ENCODE data around the gene ELK4. TPM values are rescaled to one million over a fixed set of nuclear protein-coding genes. Genes with fewer than 3 reads are reported as not detected.

ELK4 gene, protein sequence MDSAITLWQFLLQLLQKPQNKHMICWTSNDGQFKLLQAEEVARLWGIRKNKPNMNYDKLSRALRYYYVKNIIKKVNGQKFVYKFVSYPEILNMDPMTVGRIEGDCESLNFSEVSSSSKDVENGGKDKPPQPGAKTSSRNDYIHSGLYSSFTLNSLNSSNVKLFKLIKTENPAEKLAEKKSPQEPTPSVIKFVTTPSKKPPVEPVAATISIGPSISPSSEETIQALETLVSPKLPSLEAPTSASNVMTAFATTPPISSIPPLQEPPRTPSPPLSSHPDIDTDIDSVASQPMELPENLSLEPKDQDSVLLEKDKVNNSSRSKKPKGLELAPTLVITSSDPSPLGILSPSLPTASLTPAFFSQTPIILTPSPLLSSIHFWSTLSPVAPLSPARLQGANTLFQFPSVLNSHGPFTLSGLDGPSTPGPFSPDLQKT
- total RNA-seq: 95.1 and 97.3 TPM in 2 replicates

GRCh38 chr1:205631768-205632668 is at the start of gene ELK4:
TSS of gene ELK4 (minus strand) at chr1:205632011. CDS start at chr1:205623882, 8,129 bp downstream.
- intact Hi-C loops (cut with micrococcal nuclease): loop anchor here (1.0 to 5.0 kb wide), 7 partner anchors 40 to 510 kb away; partner anchors contain the start of genes DSTYK, NUCKS1, RAB29 and RBBP5

DNA sequence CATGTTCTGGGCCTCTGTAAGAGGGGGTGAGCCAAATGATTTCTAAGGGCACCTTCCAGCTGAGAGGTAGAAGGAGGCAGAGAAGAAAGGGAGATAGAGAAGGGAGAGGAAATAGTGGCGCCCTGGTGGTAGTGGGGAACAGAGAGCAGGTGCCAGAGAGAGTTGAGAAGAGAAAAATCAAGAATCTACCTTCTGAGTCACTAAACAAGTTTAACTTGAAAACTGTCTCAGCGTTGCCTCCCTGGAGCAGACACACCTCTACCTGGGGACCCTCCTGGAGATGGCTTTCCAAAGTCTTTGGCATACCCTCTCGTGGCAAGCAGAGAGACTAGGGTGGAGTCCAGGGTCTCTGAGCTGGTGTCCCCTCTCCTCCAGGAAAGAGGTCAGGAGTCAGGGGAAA is 49.6 kb upstream of the ELK4 start:
- intact Hi-C loops (cut with micrococcal nuclease): no loop called here

DNA sequence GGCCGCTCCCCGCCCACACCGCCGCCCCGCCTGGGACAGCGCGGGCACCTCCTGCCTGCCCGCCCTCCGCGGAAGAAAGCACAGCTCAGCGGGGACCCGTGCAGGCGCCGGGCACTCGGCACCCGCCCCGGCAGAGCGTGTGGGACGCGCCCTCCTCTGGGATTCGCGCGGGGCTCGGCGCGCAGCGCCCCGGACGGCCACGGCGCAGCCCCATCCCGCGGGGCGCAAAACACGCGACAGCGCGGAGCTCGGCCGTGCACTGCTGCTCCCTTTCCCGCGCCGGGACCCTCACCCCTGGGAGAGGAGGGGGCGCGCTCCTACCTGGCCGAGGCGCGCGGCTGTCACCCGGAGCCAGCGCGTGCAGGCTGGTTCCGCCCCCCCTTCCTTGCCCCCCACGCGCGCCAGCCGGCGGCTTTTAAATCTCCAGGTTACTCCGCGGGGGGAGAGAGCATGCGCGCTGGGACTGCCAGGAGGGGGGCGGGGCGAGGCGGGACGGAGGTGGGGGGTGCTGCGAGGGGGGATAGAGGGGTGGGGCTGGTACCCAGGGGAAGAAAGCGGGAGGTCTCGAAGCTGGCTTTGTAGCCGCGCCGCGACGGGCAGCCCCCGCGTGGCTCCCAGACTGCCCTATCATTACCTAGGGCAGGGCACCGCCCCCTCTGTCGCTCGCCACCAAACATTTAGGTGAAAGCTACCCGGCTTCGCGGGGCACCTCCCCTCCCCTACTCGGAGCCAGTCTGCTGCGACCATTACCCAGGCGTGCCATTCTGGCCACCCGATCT is 48.5 kb upstream of the ELK4 start, which contains the start of gene SLC45A3:
TSS of gene SLC45A3 (minus strand) at position 437 of the 779 bp plus-strand sequence. CDS start 15,853 bp downstream, outside the sequence.
- intact Hi-C loops (cut with micrococcal nuclease): no loop called here

DNA sequence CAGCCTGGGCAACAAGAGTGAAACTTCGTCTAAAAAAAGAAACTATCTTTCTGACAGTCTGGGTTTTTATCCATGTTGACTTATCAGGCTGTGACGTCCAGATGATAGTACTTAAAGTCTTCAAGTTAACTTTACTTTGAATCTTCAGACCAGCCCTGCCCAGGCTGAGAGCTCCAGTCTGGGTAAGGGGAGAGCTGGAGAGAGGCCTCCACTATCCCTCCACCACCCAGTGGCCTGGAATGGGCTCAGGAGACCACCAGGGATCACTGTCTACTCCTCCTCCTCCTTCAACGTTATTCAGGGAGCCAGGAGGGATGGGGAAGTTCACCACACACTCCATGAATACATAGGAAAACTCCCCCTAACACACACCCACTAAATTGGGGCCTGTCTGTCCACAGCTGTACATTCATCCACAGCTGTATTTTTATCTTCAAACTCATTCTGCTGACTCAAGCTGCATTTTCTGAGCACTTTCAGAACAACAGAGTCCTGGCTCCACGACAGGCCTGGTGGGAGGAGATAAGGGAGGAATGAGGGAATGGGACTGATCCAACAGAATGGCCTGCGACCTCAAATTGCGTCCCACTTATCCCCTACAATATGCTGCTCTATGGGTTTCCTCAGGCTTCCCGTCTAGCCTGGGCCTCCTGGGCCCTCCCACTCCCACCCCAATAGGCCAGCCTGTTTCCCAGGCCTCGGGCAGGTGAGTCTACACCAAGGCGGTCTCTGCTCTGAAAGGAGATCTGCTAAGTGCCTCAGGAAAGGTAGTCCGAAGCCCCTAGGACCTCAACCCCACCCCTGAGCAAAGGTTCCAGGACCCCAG is 46.7 kb upstream of the ELK4 start:
- intact Hi-C loops (cut with micrococcal nuclease): no loop called here

DNA sequence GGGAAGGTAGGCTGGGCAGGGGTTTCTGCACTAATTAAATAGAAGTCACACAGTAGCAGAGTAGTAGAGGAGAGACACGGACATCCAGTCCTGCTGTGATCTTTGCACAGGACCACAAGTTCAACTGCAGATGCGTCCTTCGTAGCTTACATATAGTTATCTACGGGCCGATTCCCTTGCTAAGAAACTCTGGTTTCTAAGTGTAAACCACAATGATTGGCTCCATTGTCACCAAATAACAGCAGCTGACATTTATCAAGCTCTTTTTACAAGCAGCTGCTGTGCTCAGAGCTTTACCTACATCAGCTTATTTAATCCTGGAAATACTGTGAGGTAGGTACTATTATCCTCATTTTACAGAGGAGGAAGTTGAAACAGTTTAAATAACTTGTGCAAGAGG is 45.4 kb upstream of the ELK4 start:
- intact Hi-C loops (cut with micrococcal nuclease): no loop called here

- intact Hi-C loops (cut with micrococcal nuclease): no loop called here
These were observed 44.8 kb upstream of the ELK4 start for GRCh38 chr1:205676597-205676996.

DNA sequence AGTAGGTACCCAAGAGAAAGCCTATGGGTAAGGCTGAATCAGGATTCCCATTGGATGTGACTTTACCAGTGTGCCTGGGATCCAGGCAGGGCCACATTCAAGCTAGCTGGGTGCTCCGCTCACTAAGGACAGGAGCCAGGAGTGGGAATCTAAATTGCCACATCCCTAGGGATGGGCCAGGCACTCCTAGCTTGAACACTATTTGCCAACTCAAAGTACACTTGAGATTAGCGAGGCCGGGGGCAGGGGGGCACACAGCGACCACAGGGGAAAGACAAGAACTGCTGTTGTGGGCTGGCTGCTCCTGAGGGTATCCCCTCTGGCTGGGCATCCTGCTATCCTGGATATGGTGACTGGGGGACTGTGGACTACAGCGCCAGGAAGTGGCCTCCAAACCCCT is 44.2 kb upstream of the ELK4 start:
- intact Hi-C loops (cut with micrococcal nuclease): no loop called here

- intact Hi-C loops (cut with micrococcal nuclease): no loop called here
These were observed 43.4 kb upstream of the ELK4 start for GRCh38 chr1:205675247-205675646.

- intact Hi-C loops (cut with micrococcal nuclease): no loop called here
These were observed 41.2 kb upstream of the ELK4 start for GRCh38 chr1:205672970-205673369.

- intact Hi-C loops (cut with micrococcal nuclease): no loop called here
These were observed 40.6 kb upstream of the ELK4 start for GRCh38 chr1:205672395-205672889.

GRCh38 chr1:205670611-205671430 is 39.0 kb upstream of the ELK4 start:
- intact Hi-C loops (cut with micrococcal nuclease): no loop called here

DNA sequence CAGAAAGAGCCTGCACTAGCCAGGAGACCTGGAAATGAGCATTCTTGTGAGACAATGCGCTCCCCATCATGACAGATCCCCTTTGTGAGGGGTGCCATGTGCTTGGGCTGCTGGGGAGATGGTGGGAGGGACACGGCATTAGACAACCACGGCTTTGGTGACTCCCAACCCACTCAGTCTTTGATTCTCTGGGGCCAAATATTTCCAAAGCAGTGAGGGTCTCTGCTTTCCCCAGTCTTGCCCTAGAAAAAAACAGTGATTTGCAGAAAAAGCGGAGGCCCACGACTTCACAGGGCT is 38.3 kb upstream of the ELK4 start:
- intact Hi-C loops (cut with micrococcal nuclease): no loop called here

GRCh38 chr1:205669341-205670149 is 37.7 kb upstream of the ELK4 start:
- intact Hi-C loops (cut with micrococcal nuclease): no loop called here

DNA sequence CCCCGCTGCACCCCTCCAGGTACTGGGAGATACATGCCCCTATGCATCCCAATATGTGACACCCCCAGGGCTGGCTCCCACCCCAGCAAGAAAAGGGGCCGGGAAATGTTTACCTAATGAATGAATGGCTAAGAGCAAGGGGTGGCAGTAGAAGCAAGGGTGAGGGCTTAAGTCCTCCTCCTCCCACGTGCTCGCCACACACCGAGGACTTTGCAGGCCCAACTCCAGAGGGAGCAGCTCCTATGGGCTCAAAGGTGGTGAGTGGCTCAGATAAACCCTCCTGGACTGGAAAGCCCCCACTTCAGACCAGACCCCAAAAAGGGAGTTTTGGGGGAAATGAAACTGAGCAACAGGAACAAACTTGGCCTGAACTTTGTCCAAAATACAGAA is 37.1 kb upstream of the ELK4 start:
- intact Hi-C loops (cut with micrococcal nuclease): no loop called here

- intact Hi-C loops (cut with micrococcal nuclease): no loop called here
These were observed 36.3 kb upstream of the ELK4 start for GRCh38 chr1:205667909-205668643.

DNA sequence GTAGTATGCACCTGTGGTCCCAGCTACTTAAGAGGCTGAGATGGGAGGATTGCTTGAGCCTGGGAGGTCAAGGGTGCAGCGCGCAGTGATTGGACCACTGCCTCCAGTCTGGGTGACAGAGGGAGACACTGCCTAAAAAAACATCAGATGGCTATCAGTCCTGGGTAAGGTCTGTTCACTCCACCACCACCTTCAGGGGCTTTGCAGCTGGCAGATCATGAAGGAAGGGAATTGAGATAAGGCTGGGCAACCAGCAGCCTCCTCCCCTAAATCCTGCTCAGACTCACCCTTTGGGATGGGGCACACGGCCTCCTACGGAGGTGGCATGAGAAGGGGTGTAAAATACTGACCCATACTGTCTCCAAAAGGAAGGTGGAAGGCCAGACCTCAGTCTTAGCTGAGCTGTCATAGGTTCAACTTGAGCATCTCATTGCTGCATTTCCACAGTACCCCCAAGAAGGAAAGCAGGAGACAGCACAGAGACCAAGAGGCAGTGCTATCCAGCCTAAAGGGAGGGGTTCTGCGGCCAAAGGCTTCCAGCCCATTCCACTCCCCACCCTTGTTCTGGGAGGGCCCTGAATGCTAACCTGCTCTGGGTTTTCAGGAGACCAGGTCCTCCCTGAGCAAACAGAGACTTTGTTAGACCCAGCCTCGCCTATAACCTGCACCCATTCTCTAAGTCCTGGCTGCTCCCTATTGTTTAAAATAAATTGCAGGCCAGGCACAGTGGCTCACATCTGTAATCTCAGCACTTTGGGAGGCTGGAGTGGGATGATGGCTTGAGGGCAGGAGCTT is 34.8 kb upstream of the ELK4 start:
- intact Hi-C loops (cut with micrococcal nuclease): no loop called here

All from T-helper 2 cell treated with Interferon-gamma antibody and Interleukin-4, amounts not matched to agents 100 ng/mL and 5 ng/mL, for 36 hours (primary cell).